Calu3 (cell line): ENCODE data around the gene RNLS. TPM values are rescaled to one million over a fixed set of nuclear protein-coding genes. Genes with fewer than 3 reads are reported as not detected.

Experiments
- BruUV-seq: library from RNA; stranded (reverse); fragments of 400-500 nt; replicated peaks from 2 replicates; lab custom pipeline; 2021; lab: Mats Ljungman, UMichigan
- CTCF ChIA-PET: fragments of 300-600 bp; sonication (Branson Sonifier 250); formaldehyde crosslinking; loops from one replicate; lab custom pipeline; 2022; ENCODE audit warnings: antibody characterized with exemption; lab: Charles Lee
- DNase-seq: peaks from one replicate; pipeline ENCODE4 v3.0.0; 2022
- H3K27ac Mint-ChIP-seq: one replicate; pipeline ENCODE4 v1.8.0; 2022; ENCODE audit warnings: mixed read lengths; ENCODE audit not compliant: unreplicated experiment
- H3K27me3 Mint-ChIP-seq: one replicate; pipeline ENCODE4 v1.8.0; 2022; ENCODE audit warnings: mixed read lengths; ENCODE audit not compliant: unreplicated experiment
- H3K36me3 Mint-ChIP-seq: one replicate; pipeline ENCODE4 v1.8.0; 2022; ENCODE audit warnings: mild to moderate bottlenecking, moderate library complexity, mixed read lengths; ENCODE audit not compliant: insufficient read depth, unreplicated experiment
- H3K4me1 Mint-ChIP-seq: one replicate; pipeline ENCODE4 v1.8.0; 2022; ENCODE audit warnings: mild to moderate bottlenecking, low read depth, mixed read lengths; ENCODE audit not compliant: unreplicated experiment
- H3K4me3 Mint-ChIP-seq: one replicate; pipeline ENCODE4 v1.8.0; 2022; ENCODE audit warnings: mild to moderate bottlenecking, low read depth, moderate library complexity, mixed read lengths; ENCODE audit not compliant: unreplicated experiment
- H3K9me3 Mint-ChIP-seq: one replicate; pipeline ENCODE4 v1.8.0; 2022; ENCODE audit warnings: low read depth, mixed read lengths; ENCODE audit not compliant: unreplicated experiment
- intact Hi-C: fragments of 100-400 bp; cut with micrococcal nuclease; formaldehyde crosslinking; loops from one replicate; pipeline ENCODE4 v1.10.0; 2022; ENCODE audit not compliant: unreplicated experiment
- total RNA-seq: library from RNA; stranded (reverse); gene quantifications from 2 replicates; pipeline ENCODE4 v1.2.3, GENCODE V29; 2022
- TF ChIP-seq, protein P1 (sequence below): fragments of 200-600 bp; IDR thresholded peaks from one replicate; pipeline ENCODE4 v1.8.0; 2022; ENCODE audit warnings: antibody characterized with exemption; ENCODE audit not compliant: unreplicated experiment

Gene RNLS
- total RNA-seq, 1 experiment from 2014 or later = 6.3 TPM

DNA sequence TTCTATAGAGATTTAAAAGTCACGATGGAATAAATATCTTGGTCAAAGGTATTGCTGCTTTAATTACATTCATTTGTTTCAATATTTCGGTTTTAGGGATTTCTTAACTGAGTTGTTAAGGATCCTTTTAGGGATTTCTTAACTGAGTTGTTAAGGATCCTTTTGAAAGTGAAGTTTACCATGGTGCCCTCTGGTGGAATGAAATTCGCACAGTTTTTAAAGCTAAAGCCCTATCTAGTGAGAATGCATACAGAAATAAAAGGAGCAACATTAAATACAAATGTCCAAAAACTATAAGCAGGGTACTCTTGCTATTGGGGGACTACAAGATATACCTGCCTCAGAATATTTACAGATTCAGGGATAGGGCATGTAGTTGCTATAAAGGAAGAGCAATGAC, 193.7 kb downstream of the RNLS start:
- CTCF ChIA-PET = interaction anchor here (0.9 to 1.2 kb wide), 4 partner anchors 13 to 539 kb away, joined by 3 read pairs; partner anchors contain the start of gene RNLS
- no peaks in the 10 kb centered on the region for H3K27me3 Mint-ChIP-seq
- peak; percentile 13 for DNase-seq
- no peak overlapping the region for H3K27ac Mint-ChIP-seq
- H3K4me3 Mint-ChIP-seq = no peak overlapping the region
- TF ChIP-seq, protein P1, sequence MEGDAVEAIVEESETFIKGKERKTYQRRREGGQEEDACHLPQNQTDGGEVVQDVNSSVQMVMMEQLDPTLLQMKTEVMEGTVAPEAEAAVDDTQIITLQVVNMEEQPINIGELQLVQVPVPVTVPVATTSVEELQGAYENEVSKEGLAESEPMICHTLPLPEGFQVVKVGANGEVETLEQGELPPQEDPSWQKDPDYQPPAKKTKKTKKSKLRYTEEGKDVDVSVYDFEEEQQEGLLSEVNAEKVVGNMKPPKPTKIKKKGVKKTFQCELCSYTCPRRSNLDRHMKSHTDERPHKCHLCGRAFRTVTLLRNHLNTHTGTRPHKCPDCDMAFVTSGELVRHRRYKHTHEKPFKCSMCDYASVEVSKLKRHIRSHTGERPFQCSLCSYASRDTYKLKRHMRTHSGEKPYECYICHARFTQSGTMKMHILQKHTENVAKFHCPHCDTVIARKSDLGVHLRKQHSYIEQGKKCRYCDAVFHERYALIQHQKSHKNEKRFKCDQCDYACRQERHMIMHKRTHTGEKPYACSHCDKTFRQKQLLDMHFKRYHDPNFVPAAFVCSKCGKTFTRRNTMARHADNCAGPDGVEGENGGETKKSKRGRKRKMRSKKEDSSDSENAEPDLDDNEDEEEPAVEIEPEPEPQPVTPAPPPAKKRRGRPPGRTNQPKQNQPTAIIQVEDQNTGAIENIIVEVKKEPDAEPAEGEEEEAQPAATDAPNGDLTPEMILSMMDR = no peak
- intact Hi-C loops = loop anchor here (2.0 to 5.0 kb wide), 3 partner anchors 147 to 529 kb away; no protein-coding TSS in a partner anchor
- H3K9me3 Mint-ChIP-seq = no peaks in the 10 kb centered on the region
- H3K36me3 Mint-ChIP-seq = no peaks in the 10 kb centered on the region
- BruUV-seq = no TSS peak
- H3K4me1 Mint-ChIP-seq = no peaks in the 10 kb centered on the region

DNA sequence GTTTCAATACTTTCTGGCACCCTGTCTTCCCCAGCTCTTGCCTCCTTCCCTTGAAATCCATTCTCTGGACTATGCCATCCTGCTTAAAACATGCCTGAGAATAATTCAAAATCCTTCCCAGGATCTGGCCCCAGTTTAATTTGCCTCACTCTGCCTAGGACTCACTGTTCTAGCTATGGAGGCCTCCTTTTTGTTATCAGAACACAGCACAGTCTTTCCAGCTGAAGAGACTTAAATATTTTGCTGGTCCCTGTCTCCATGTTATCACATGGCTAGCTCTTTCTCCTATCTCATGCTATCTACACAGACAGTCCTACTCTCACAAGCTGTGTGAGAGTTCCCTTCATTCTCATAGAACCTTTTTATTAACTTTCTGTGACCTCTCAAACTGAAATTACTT, 194.8 kb downstream of the RNLS start:
- intact Hi-C loops = loop anchor here (2.0 to 5.0 kb wide), 3 partner anchors 146 to 528 kb away; no protein-coding TSS in a partner anchor
- no peak overlapping the region for H3K4me3 Mint-ChIP-seq
- H3K27me3 Mint-ChIP-seq = no peaks in the 10 kb centered on the region
- no peaks in the 10 kb centered on the region for H3K4me1 Mint-ChIP-seq
- DNase-seq = no peak
- CTCF ChIA-PET = interaction anchor here (0.6 to 1.1 kb wide), 2 partner anchors 50 to 538 kb away, joined by 3 to 4 read pairs; no protein-coding TSS in a partner anchor
- BruUV-seq = no TSS peak
- H3K9me3 Mint-ChIP-seq = no peaks in the 10 kb centered on the region
- TF ChIP-seq, protein P1 = no peak
- H3K36me3 Mint-ChIP-seq = no peaks in the 10 kb centered on the region
- H3K27ac Mint-ChIP-seq = no peak overlapping the region

DNA sequence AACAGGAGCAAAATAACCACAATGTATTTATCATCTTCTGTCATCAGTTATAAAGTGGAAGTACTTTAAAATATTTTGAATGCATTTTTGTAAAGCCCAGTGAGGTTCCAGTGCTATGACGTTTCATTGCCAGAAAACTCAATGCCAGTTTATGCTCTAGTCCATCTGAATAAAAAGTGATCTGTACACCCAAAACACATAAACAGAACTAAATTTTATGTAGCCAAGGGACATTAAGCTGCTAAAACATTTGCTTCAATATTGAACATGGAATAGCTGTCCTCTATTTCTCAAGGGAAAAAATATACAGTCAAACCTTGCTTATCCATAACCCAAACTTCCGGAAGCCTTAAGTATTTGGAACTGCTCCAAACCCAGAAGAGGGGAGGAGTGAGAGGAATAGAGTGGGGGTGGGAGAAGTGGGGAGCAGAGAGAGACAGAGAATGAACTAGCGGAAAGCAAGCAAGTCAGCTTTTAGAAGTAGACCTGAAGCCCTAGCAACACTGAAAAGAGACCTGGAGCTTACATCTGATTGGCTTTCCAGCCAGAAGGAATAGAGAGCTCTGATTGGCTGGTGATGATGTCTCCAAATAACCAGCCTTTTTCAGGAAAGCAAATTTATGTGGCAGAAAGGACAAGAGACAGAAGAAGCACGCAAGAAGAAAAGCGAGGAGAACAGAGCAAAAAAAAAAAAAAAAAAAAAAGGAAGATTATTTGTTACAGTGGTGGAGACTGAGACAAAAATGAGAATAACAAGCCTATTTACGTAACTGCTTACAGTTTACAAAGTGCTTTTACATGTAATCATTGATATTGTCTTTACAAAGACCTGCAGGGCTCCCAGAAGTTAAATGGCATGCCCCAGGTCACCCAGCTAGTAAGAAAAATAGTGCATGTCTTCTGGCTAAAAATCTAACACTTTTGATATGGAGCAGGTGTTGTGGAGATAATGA, 196.0 kb downstream of the RNLS start:
- CTCF ChIA-PET = interaction anchor here (0.7 to 2.3 kb wide), 7 partner anchors 116 to 546 kb away, joined by 3 to 7 read pairs (median 5); no protein-coding TSS in a partner anchor
- Mint-ChIP-seq H3K27me3 (no peaks in the 10 kb centered on the region), H3K9me3 (no peaks in the 10 kb centered on the region), H3K4me3 (peak overlapping the region; percentile 57), H3K4me1 (no peaks in the 10 kb centered on the region), H3K36me3 (no peaks in the 10 kb centered on the region), H3K27ac (peak overlapping the region; percentile 67)
- no TSS peak for BruUV-seq
- peak; percentile 21 for DNase-seq
- TF ChIP-seq, protein P1 = no peak
- intact Hi-C loops = loop anchor here (5.0 kb wide), 2 partner anchors 145 to 275 kb away; no protein-coding TSS in a partner anchor

DNA sequence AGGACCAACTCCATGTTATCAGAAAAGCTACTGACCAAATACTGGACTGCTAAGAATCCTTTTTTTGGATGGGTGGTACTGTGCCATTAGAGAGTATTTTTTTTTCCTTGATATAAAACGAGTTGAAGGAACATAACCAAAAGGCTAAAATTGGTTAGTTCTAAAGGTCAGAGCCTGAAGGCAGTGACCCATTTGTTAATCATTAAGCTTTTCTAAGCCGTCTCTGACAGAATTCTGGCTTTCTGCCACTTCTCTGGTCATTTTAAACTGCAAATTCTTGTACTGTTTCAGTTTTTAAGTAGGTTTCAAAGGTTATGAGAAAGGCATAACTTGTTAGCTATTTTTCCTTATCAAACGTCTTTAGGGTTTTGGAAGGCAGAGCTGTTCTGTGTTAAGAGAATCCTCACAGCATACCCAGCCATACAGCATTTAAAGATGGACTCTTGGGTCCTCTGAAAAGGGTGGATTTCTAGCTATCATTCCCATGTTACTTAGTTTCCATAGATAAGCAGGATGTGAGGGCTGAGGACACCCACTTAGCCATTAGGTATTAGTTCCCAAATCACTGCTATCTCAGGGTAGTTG, 196.8 kb downstream of the RNLS start:
- TF ChIP-seq, protein P1 = no peak
- peak overlapping the region; percentile 67 for H3K27ac Mint-ChIP-seq
- no peaks in the 10 kb centered on the region for H3K9me3 Mint-ChIP-seq
- no peaks in the 10 kb centered on the region for H3K27me3 Mint-ChIP-seq
- H3K36me3 Mint-ChIP-seq = no peaks in the 10 kb centered on the region
- no peaks in the 10 kb centered on the region for H3K4me1 Mint-ChIP-seq
- intact Hi-C loops = loop anchor here (5.0 kb wide), 2 partner anchors 144 to 274 kb away; no protein-coding TSS in a partner anchor
- BruUV-seq = no TSS peak
- CTCF ChIA-PET = interaction anchor here (0.9 to 2.3 kb wide), 2 partner anchors 268 to 524 kb away, joined by 4 to 6 read pairs; partner anchors contain the start of genes KLLN and PTEN
- DNase-seq = peak; percentile 12
- peak overlapping the region; percentile 57 for H3K4me3 Mint-ChIP-seq
